GM18867 (cell line): Measurements from ENCODE around the gene UNC50.

Experiments
- ATAC-seq: cut with Tn5 transposase; IDR thresholded peaks from one replicate; pipeline ENCODE4 v1.9.1; 2021; ENCODE audit warnings: mild to moderate bottlenecking, moderate library complexity; ENCODE audit not compliant: unreplicated experiment

UNC50 gene

GRCh38 chr2:98663511-98664090 lies 55.2 kb downstream of the UNC50 start:
- ATAC-seq, result no peak

- ATAC-seq, result no peak
These were observed 55.9 kb downstream of the UNC50 start for GRCh38 chr2:98664323-98664722.

GRCh38 chr2:98665677-98666076 lies 57.3 kb downstream of the UNC50 start:
- no peak for ATAC-seq
